SK-N-MC (cell line): Measurements from ENCODE around the gene SCYL3.

Experiments used
- DNase-seq: peaks from one replicate; pipeline ENCODE4 v3.0.0-alpha.2; 2011; ENCODE audit warnings: low read depth, low spot score
- H3K27ac ChIP-seq: fragments of 200-600 bp; sonication (generic); 2 replicates; pipeline ENCODE4 v1.5.1; 2016; ENCODE audit warnings: mixed run types
- H3K36me3 ChIP-seq: fragments of 200-600 bp; sonication (generic); 2 replicates; pipeline ENCODE4 v1.6.1; 2017; ENCODE audit warnings: antibody characterized with exemption, low read length, mixed read lengths; ENCODE audit not compliant: insufficient read depth
- H3K4me3 ChIP-seq: fragments of 200-600 bp; sonication (generic); 2 replicates; pipeline ENCODE4 v1.5.1; 2016
- H3K9ac ChIP-seq: fragments of 200-600 bp; sonication (generic); 2 replicates; pipeline ENCODE4 v1.8.0; 2017; ENCODE audit warnings: mixed run types, mixed read lengths; ENCODE audit not compliant: insufficient read length
- H3K9me3 ChIP-seq: fragments of 200-600 bp; sonication (generic); 2 replicates; pipeline ENCODE4 v1.6.1; 2017; ENCODE audit warnings: low read depth, mild to moderate bottlenecking, antibody characterized with exemption, low read length, moderate library complexity, mixed read lengths
- EZH2 ChIP-seq: fragments of 200-600 bp; sonication (generic); IDR thresholded peaks from one replicate; pipeline ENCODE4 v1.6.1; 2017; ENCODE audit warnings: antibody characterized with exemption
- FOXP2 ChIP-seq: optimal IDR thresholded peaks from 2 replicates; pipeline ENCODE3; 2011; ENCODE audit warnings: mild to moderate bottlenecking, moderate library complexity; ENCODE audit not compliant: insufficient read depth; ENCODE audit errors: extremely low read length, control extremely low read depth
- POLR2AphosphoS5 ChIP-seq: IDR thresholded peaks from 2 replicates; pipeline ENCODE4 v1.6.1; 2012; ENCODE audit warnings: mild to moderate bottlenecking, low read depth, low read length, borderline replicate concordance

SCYL3 gene

DNA sequence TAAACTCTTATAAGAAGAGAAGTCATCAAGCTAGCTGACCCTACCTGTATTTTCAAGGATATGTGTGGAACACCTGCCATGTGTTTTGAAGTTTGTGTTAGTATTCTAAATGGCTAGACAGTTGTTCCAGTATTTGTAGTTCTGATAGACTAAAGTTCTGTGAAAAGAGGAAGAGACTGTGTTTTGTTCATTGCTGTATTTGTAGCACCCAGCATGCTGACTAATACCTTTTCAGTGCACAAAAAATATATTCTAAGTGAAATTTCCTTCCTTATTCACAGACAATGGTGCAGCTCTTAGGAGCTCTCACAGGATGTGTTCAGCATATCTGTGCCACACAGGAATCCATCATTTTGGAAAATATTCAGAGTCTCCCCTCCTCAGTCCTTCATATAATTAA is 90.8 kb downstream of the SCYL3 start:
- no peak for DNase-seq
- peaks cover 52% of the 10 kb centered on the region for H3K36me3 ChIP-seq
- no peak for TF ChIP-seq EZH2
- TF ChIP-seq FOXP2 = no peak
- TF ChIP-seq POLR2AphosphoS5 = no peak
- H3K27ac ChIP-seq = no peak overlapping the region
- H3K4me3 ChIP-seq = no peak overlapping the region
- no peak overlapping the region for H3K9ac ChIP-seq
- no peaks in the 10 kb centered on the region for H3K9me3 ChIP-seq
